Measurements from ENCODE around the gene UROC1.

GRCh38 chr3:126432361-126433104, 85.0 kb downstream of the UROC1 start:
- TF ChIP-seq POLR2AphosphoS5 (IDR thresholded peaks at IDR 0.05; ENCODE audit: low read depth, low read length), result no peak
- no peak for TF ChIP-seq POLR2A (IDR thresholded peaks at IDR 0.05; ENCODE audit: low read depth, low read length)
- no peak for TF ChIP-seq TAF1 (IDR thresholded peaks at IDR 0.05; ENCODE audit: low read depth, low read length)
- TF ChIP-seq POU2F2 (IDR thresholded peaks at IDR 0.05; ENCODE audit: low read depth, low read length), result no peak

All from GM12891 (cell line).